GM12878 (cell line): Measurements from ENCODE around the gene ANKRD26. TPM values are rescaled to one million over a fixed set of nuclear protein-coding genes. Genes with fewer than 3 reads are reported as not detected.
A peak's percentile ranks its signal among the peaks of the same experiment; 100 is the strongest.

Experiments
- BCLAF1 ChIP-seq: fragments of 450-650 bp; IDR thresholded peaks from 2 replicates; pipeline ENCODE4 v1.6.1; 2017; ENCODE audit warnings: antibody characterized with exemption, mild to moderate bottlenecking, moderate library complexity
- CBFB ChIP-seq: IDR thresholded peaks from 2 replicates; pipeline ENCODE4 v1.6.1; 2016; ENCODE audit warnings: antibody characterized with exemption, low read depth
- E4F1 ChIP-seq: fragments of 450-650 bp; IDR thresholded peaks from 2 replicates; pipeline ENCODE4 v1.6.1; 2018; ENCODE audit warnings: borderline replicate concordance, mild to moderate bottlenecking; ENCODE audit not compliant: partially characterized antibody
- FOXM1 ChIP-seq: IDR thresholded peaks from 2 replicates; pipeline ENCODE4 v1.6.1; 2012; ENCODE audit warnings: low read depth, mild to moderate bottlenecking, inconsistent platforms, low read length, moderate library complexity
- HDAC6 ChIP-seq: fragments of 200-600 bp; sonication (generic); IDR thresholded peaks from one replicate; pipeline ENCODE4 v1.8.0; 2017; ENCODE audit warnings: antibody characterized with exemption; ENCODE audit not compliant: unreplicated experiment
- MEF2B ChIP-seq: fragments of 450-650 bp; IDR thresholded peaks from 2 replicates; pipeline ENCODE4 v1.6.1; 2018; ENCODE audit warnings: mild to moderate bottlenecking, moderate library complexity; ENCODE audit not compliant: partially characterized antibody, poor library complexity, severe bottlenecking
- MTA3 ChIP-seq: IDR thresholded peaks from 2 replicates; pipeline ENCODE4 v1.6.1; 2012; ENCODE audit warnings: low read length, inconsistent platforms, borderline replicate concordance
- NBN ChIP-seq: fragments of 450-650 bp; IDR thresholded peaks from 2 replicates; pipeline ENCODE4 v1.6.1; 2016
- NFIC ChIP-seq: IDR thresholded peaks from 2 replicates; pipeline ENCODE4 v1.6.1; 2012; ENCODE audit warnings: low read depth, mild to moderate bottlenecking, inconsistent platforms, low read length, moderate library complexity
- PKNOX1 ChIP-seq: fragments of 450-650 bp; IDR thresholded peaks from 2 replicates; pipeline ENCODE4 v1.6.1; 2016; ENCODE audit warnings: mild to moderate bottlenecking
- RCOR1 ChIP-seq: conservative IDR thresholded peaks from 2 replicates; pipeline ENCODE4 v1.6.1; 2012; ENCODE audit warnings: low read depth, low read length, improper control_type of control experiment
- SKIL ChIP-seq: fragments of 450-650 bp; IDR thresholded peaks from 2 replicates; pipeline ENCODE4 v1.6.1; 2017; ENCODE audit warnings: mild to moderate bottlenecking, low read depth, inconsistent platforms; ENCODE audit not compliant: poor library complexity, severe bottlenecking
- ZBTB33 ChIP-seq: fragments of 450-650 bp; IDR thresholded peaks from 2 replicates; pipeline ENCODE4 v1.6.1; 2017; ENCODE audit warnings: mild to moderate bottlenecking
- polyA plus RNA-seq, 11 experiments: library from polyadenylated mRNA; depleted of rRNA in 4 of 11; unstranded in 6 of 11; stranded (reverse) in 5 of 11; fragments of >200 nt; fragmentation: Nextera tagmentation in 4 of 11; fragmentation: Illumina TruSeq in 1 of 11; extraction: Ambion mirVana in 4 of 11; extraction: Trizol in 1 of 11; gene quantifications; 1 replicate in 1 of 11; 2 replicates in 10 of 11; pipeline versions ENCODE4 v1.2.1 to v1.2.3, GENCODE V29; 2011 to 2016; ENCODE audit warnings: inconsistent platforms in 2 of 11, missing spikeins in 2 of 11, low read depth in 1 of 11
- total RNA-seq, 4 experiments: library from RNA; depleted of rRNA in 3 of 4; stranded (reverse); fragments of >200 nt in 3 of 4; fragmentation: Illumina TruSeq in 1 of 4; extraction: Trizol in 1 of 4; gene quantifications; 2 replicates each; pipeline versions ENCODE4 v1.2.1 to v1.2.3, GENCODE V29; 2013 to 2021

Gene ANKRD26
- total and polyA plus RNA-seq, 10 of the 15 experiments (the other 5 are each of a cell fraction or from before 2014, with no cell fraction given), result 2.3 to 12.0 (median 5.1) TPM

- TF ChIP-seq HDAC6 (no peak), RCOR1 (no peak), E4F1 (no peak), NFIC (peak; percentile 85), MEF2B (peak; percentile 82), BCLAF1 (no peak), MTA3 (0 out of 2 replicates have a peak, but pooled peaks have one; percentile 47), CBFB (peak; percentile 57; the same call in 1 of the 2 replicates), FOXM1 (peak; percentile 69; the same call in 1 of the 2 replicates), PKNOX1 (0 out of 2 replicates have a peak, but pooled peaks have one; percentile 16), ZBTB33 (no peak), NBN (no peak), SKIL (peak; percentile 32)
Measured at GRCh38 chr10:26969145-26969926, 131.0 kb downstream of the ANKRD26 start (continued).
